Measurements from ENCODE around the gene GSTM2.
"Not testable (repeated sequence)": the region's sequence is repeated elsewhere in the genome, so short reads cannot be mapped to it uniquely, and the experiment has no call there.

The GSTM2 gene

GRCh38 chr1:109687641-109688499, 20.0 kb downstream of the GSTM2 start, which contains the start of gene GSTM1:
Gene GSTM1, plus strand, starts transcription at chr1:109687817. Its CDS starts 57 bp downstream, at chr1:109687874.
- whole genome bisulfite sequencing = 33% methylated on average over 46 of the region's 46 CpGs
- H3K9ac ChIP-seq (ENCODE audit: low read length) = no peak within 1 kb of the TSS
- H2BK120ac ChIP-seq (ENCODE audit: low read depth, low read length) = no peak within 1 kb of the TSS
- H3K36me3 ChIP-seq (ENCODE audit: control insufficient read depth in 1 of 2, insufficient read depth in 2 of 2, low read depth in 1 of 2, low read length in 2 of 2) = peaks cover 0 to 3% of the 10 kb centered on the region in 2 experiments
- peaks cover 5% of the 10 kb centered on the region for H3K4me1 ChIP-seq (ENCODE audit: control insufficient read depth, insufficient read depth, low read depth, low read length)
- H3K9me3 ChIP-seq (ENCODE audit: control insufficient read depth, low read length) = no peaks in the 10 kb centered on the region
- peak within 1 kb of the TSS in 1 of 2 experiments; percentile 29 for H3K4me3 ChIP-seq (ENCODE audit: insufficient read depth in 1 of 2, low read depth in 1 of 2, low read length in 2 of 2)
- H3K23ac ChIP-seq (ENCODE audit: low read length in 2 of 2) = no peak within 1 kb of the TSS
- H4K8ac ChIP-seq (ENCODE audit: low read length) = peak within 1 kb of the TSS; percentile 83
- no peaks in the 10 kb centered on the region for H3K27me3 ChIP-seq (ENCODE audit: control insufficient read depth in 1 of 2, insufficient read depth in 1 of 2, low read length in 2 of 2)
- H3K27ac ChIP-seq (ENCODE audit: low read length, poor library complexity, severe bottlenecking) = no peak within 1 kb of the TSS
- peak within 1 kb of the TSS in 1 of 2 experiments; percentile 69 for H3K4ac ChIP-seq (ENCODE audit: low read depth in 1 of 2, low read length in 2 of 2)
- peak; percentile 80 for DNase-seq
- H4K91ac ChIP-seq (ENCODE audit: low read length) = peak within 1 kb of the TSS; percentile 62
- peak within 1 kb of the TSS in 1 of 2 experiments; percentile 88 for H3K14ac ChIP-seq (ENCODE audit: low read length in 2 of 2)
- no peak within 1 kb of the TSS for H2BK15ac ChIP-seq (ENCODE audit: low read depth, poor library complexity, severe bottlenecking)
- H3K79me1 ChIP-seq (replicated peaks; ENCODE audit: low read length, poor library complexity, severe bottlenecking) = no peaks in the 10 kb centered on the region
- H2AK5ac ChIP-seq (ENCODE audit: low read length, severe bottlenecking) = no peak within 1 kb of the TSS
- no peak within 1 kb of the TSS for H2BK5ac ChIP-seq (ENCODE audit: low read depth, low read length, poor library complexity, severe bottlenecking)
- peak within 1 kb of the TSS; percentile 16 for H3K4me2 ChIP-seq (ENCODE audit: low read length, poor library complexity, severe bottlenecking)
- H2AFZ ChIP-seq (ENCODE audit: low read depth, low read length) = peak within 1 kb of the TSS; percentile 63
- peak within 1 kb of the TSS; percentile 1 to 17 for H2BK12ac ChIP-seq (ENCODE audit: low read length in 2 of 2)
- H3K18ac ChIP-seq (ENCODE audit: low read depth in 1 of 2, low read length in 2 of 2) = peak within 1 kb of the TSS; percentile 10 to 93

DNA sequence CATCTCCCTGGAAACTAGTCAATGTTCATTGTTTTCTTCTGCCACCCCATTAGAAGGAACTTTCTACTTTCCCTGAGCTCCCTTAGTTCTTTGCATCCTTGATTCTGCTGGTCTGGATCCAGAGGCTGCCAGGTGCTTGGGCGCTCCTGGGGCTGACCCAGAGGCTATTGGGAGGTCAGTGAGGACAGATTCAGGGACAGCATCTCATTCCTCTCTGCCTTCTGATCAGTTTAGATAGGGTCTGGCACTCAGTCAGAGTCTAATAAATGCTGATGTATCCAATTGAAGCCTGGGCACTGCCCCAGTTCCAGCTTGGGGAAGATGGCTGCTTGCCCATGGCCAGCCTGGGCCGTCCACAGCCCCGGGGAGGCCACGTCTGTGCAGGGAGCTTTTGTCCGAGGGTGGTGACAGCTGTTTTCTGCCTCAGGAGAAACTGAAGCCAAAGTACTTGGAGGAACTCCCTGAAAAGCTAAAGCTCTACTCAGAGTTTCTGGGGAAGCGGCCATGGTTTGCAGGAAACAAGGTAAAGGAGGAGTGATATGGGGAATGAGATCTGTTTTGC, 22.1 kb downstream of the GSTM2 start:
- 97% methylated on average over 6 of the region's 6 CpGs for WGBS
- no peak for DNase-seq
- Histone ChIP-seq H3K79me1 (replicated peaks; ENCODE audit: low read length, poor library complexity, severe bottlenecking) (no peaks in the 10 kb centered on the region), H3K18ac (ENCODE audit: low read depth in 1 of 2, low read length in 2 of 2) (no peak overlapping the region), H3K9ac (ENCODE audit: low read length) (no peak overlapping the region), H3K23ac (ENCODE audit: low read length in 2 of 2) (no peak overlapping the region), H2AK5ac (ENCODE audit: low read length, severe bottlenecking) (no peak overlapping the region), H3K36me3 (ENCODE audit: control insufficient read depth in 1 of 2, insufficient read depth in 2 of 2, low read depth in 1 of 2, low read length in 2 of 2) (peaks cover 0 to 3% of the 10 kb centered on the region in 2 experiments), H3K14ac (ENCODE audit: low read length in 2 of 2) (no peak overlapping the region), H3K27ac (ENCODE audit: low read length, poor library complexity, severe bottlenecking) (no peak overlapping the region), H4K91ac (ENCODE audit: low read length) (no peak overlapping the region), H3K27me3 (ENCODE audit: control insufficient read depth in 1 of 2, insufficient read depth in 1 of 2, low read length in 2 of 2) (no peaks in the 10 kb centered on the region), H2BK12ac (ENCODE audit: low read length in 2 of 2) (no peak overlapping the region), H3K4me1 (ENCODE audit: control insufficient read depth, insufficient read depth, low read depth, low read length) (peaks cover 5% of the 10 kb centered on the region), H2BK120ac (ENCODE audit: low read depth, low read length) (no peak overlapping the region), H3K9me3 (ENCODE audit: control insufficient read depth, low read length) (no peaks in the 10 kb centered on the region), H2BK5ac (ENCODE audit: low read depth, low read length, poor library complexity, severe bottlenecking) (no peak overlapping the region), H3K4me3 (ENCODE audit: insufficient read depth in 1 of 2, low read depth in 1 of 2, low read length in 2 of 2) (no peak overlapping the region), H2BK15ac (ENCODE audit: low read depth, poor library complexity, severe bottlenecking) (no peak overlapping the region), H3K4ac (ENCODE audit: low read depth in 1 of 2, low read length in 2 of 2) (no peak overlapping the region), H2AFZ (ENCODE audit: low read depth, low read length) (no peak overlapping the region), H4K8ac (ENCODE audit: low read length) (no peak overlapping the region), H3K4me2 (ENCODE audit: low read length, poor library complexity, severe bottlenecking) (no peak overlapping the region)

GRCh38 chr1:109691759-109692158, 23.9 kb downstream of the GSTM2 start:
- H4K91ac ChIP-seq (ENCODE audit: low read length) = no peak overlapping the region
- H3K27me3 ChIP-seq (ENCODE audit: control insufficient read depth in 1 of 2, insufficient read depth in 1 of 2, low read length in 2 of 2) = no peaks in the 10 kb centered on the region
- H2BK12ac ChIP-seq (ENCODE audit: low read length in 2 of 2) = no peak overlapping the region
- no peak overlapping the region for H3K4ac ChIP-seq (ENCODE audit: low read depth in 1 of 2, low read length in 2 of 2)
- no peak overlapping the region for H3K18ac ChIP-seq (ENCODE audit: low read depth in 1 of 2, low read length in 2 of 2)
- no peak for DNase-seq
- WGBS = 83% methylated on average over 6 of the region's 6 CpGs
- H2AK5ac ChIP-seq (ENCODE audit: low read length, severe bottlenecking) = no peak overlapping the region
- no peaks in the 10 kb centered on the region for H3K9me3 ChIP-seq (ENCODE audit: control insufficient read depth, low read length)
- H3K4me1 ChIP-seq (ENCODE audit: control insufficient read depth, insufficient read depth, low read depth, low read length) = peaks cover 5% of the 10 kb centered on the region
- no peak overlapping the region for H2BK15ac ChIP-seq (ENCODE audit: low read depth, poor library complexity, severe bottlenecking)
- no peak overlapping the region for H3K23ac ChIP-seq (ENCODE audit: low read length in 2 of 2)
- no peak overlapping the region for H4K8ac ChIP-seq (ENCODE audit: low read length)
- no peak overlapping the region for H3K4me2 ChIP-seq (ENCODE audit: low read length, poor library complexity, severe bottlenecking)
- H3K4me3 ChIP-seq (ENCODE audit: insufficient read depth in 1 of 2, low read depth in 1 of 2, low read length in 2 of 2) = no peak overlapping the region
- H3K36me3 ChIP-seq (ENCODE audit: control insufficient read depth in 1 of 2, insufficient read depth in 2 of 2, low read depth in 1 of 2, low read length in 2 of 2) = peaks cover 0 to 3% of the 10 kb centered on the region in 2 experiments
- no peak overlapping the region for H3K14ac ChIP-seq (ENCODE audit: low read length in 2 of 2)
- no peak overlapping the region for H2BK120ac ChIP-seq (ENCODE audit: low read depth, low read length)
- no peak overlapping the region for H3K27ac ChIP-seq (ENCODE audit: low read length, poor library complexity, severe bottlenecking)
- no peak overlapping the region for H3K9ac ChIP-seq (ENCODE audit: low read length)
- no peaks in the 10 kb centered on the region for H3K79me1 ChIP-seq (replicated peaks; ENCODE audit: low read length, poor library complexity, severe bottlenecking)
- H2BK5ac ChIP-seq (ENCODE audit: low read depth, low read length, poor library complexity, severe bottlenecking) = peak overlapping the region; percentile 31
- H2AFZ ChIP-seq (ENCODE audit: low read depth, low read length) = no peak overlapping the region

DNA sequence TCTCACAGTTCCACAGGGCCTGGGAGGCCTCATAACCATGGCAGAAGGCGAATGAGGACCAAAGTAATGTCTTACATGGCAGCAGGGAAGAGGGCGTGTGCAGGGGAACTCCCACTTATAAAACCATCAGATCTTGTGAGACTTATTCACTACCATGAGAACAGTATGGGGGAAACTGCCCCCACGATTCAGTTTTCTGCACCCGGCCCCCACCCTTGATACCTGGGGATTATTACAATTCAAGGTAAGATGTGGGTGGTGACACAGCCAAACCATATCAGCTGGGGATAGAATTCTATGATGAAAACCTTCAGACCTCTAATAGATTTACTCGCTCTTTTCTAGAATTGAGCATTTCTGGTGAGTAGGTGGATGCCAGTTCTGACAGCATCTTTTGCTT, 26.5 kb downstream of the GSTM2 start:
- H3K4ac ChIP-seq (ENCODE audit: low read depth in 1 of 2, low read length in 2 of 2); H3K14ac ChIP-seq (ENCODE audit: low read length in 2 of 2); H3K36me3 ChIP-seq (ENCODE audit: control insufficient read depth in 1 of 2, insufficient read depth in 2 of 2, low read depth in 1 of 2, low read length in 2 of 2); H3K23ac ChIP-seq (ENCODE audit: low read length in 2 of 2); H3K27ac ChIP-seq (ENCODE audit: low read length, poor library complexity, severe bottlenecking); H2BK120ac ChIP-seq (ENCODE audit: low read depth, low read length); H2BK5ac ChIP-seq (ENCODE audit: low read depth, low read length, poor library complexity, severe bottlenecking); H3K27me3 ChIP-seq (ENCODE audit: control insufficient read depth in 1 of 2, insufficient read depth in 1 of 2, low read length in 2 of 2); H4K91ac ChIP-seq (ENCODE audit: low read length); H3K4me1 ChIP-seq (ENCODE audit: control insufficient read depth, insufficient read depth, low read depth, low read length); DNase-seq; H2AFZ ChIP-seq (ENCODE audit: low read depth, low read length); H2BK15ac ChIP-seq (ENCODE audit: low read depth, poor library complexity, severe bottlenecking); H3K9me3 ChIP-seq (ENCODE audit: control insufficient read depth, low read length); H3K9ac ChIP-seq (ENCODE audit: low read length); H3K4me3 ChIP-seq (ENCODE audit: insufficient read depth in 1 of 2, low read depth in 1 of 2, low read length in 2 of 2); H3K18ac ChIP-seq (ENCODE audit: low read depth in 1 of 2, low read length in 2 of 2); H3K4me2 ChIP-seq (ENCODE audit: low read length, poor library complexity, severe bottlenecking); H4K8ac ChIP-seq (ENCODE audit: low read length); H2BK12ac ChIP-seq (ENCODE audit: low read length in 2 of 2); H3K79me1 ChIP-seq (replicated peaks; ENCODE audit: low read length, poor library complexity, severe bottlenecking); H2AK5ac ChIP-seq (ENCODE audit: low read length, severe bottlenecking): not testable (repeated sequence)
- 92% methylated on average over 4 of the region's 5 CpGs for WGBS

Measured in mesenchymal stem cell (in vitro differentiated cells and primary cell).